ENCODE results near the gene KRT84.

- no peak for TF ChIP-seq EP300 (IDR thresholded peaks at IDR 0.05)
- TF ChIP-seq POLR2A (IDR thresholded peaks at IDR 0.05): no peak
- TF ChIP-seq POLR2AphosphoS5 (IDR thresholded peaks at IDR 0.05): no peak
Measured at GRCh38 chr12:52383331-52383730, 2.1 kb downstream of the KRT84 start.

Measured in suprapubic skin (tissue), 4 donors.